Activated naive CD4-positive, alpha-beta T cell treated with anti-CD3 and anti-CD28 coated beads, Interleukin-2, amount 50 U/mL, for 16 hours (primary cell): ENCODE data around the gene ST14.
"Not testable (repeated sequence)": the region's sequence is repeated elsewhere in the genome, so short reads cannot be mapped to it uniquely, and the experiment has no call there.

ENCODE experiments used
- DNase-seq: peaks from one replicate; pipeline ENCODE4 v3.0.0-alpha.2; 2020

The ST14 gene

GRCh38 chr11:130237282-130238006 lies 77.9 kb downstream of the ST14 start:
- no peak for DNase-seq

- DNase-seq, result no peak
These were observed 82.1 kb downstream of the ST14 start for GRCh38 chr11:130241713-130242112.

GRCh38 chr11:130243816-130244215 lies 84.2 kb downstream of the ST14 start:
- no peak for DNase-seq

GRCh38 chr11:130244848-130245247 lies 85.3 kb downstream of the ST14 start:
- DNase-seq, result no peak

GRCh38 chr11:130245375-130245774 lies 85.8 kb downstream of the ST14 start:
- not testable (repeated sequence) for DNase-seq

GRCh38 chr11:130246270-130246669 lies 86.7 kb downstream of the ST14 start:
- no peak for DNase-seq

GRCh38 chr11:130246738-130247137 lies 87.2 kb downstream of the ST14 start:
- no peak for DNase-seq

GRCh38 chr11:130247319-130247718 lies 87.7 kb downstream of the ST14 start:
- DNase-seq, result no peak

- no peak for DNase-seq
These were observed 89.8 kb downstream of the ST14 start for GRCh38 chr11:130249371-130249770.

GRCh38 chr11:130249929-130250328 lies 90.3 kb downstream of the ST14 start:
- not testable (repeated sequence) for DNase-seq

GRCh38 chr11:130251763-130252162 lies 92.2 kb downstream of the ST14 start:
- DNase-seq, result not testable (repeated sequence)
